Keratinocyte (primary cell): Measurements from ENCODE around the gene PNLIPRP3.

Experiments used
- EZH2 ChIP-seq: IDR thresholded peaks from one replicate; pipeline ENCODE4 v1.6.1; 2012; ENCODE audit warnings: inconsistent platforms, mild to moderate bottlenecking, low read length, moderate library complexity
- TF ChIP-seq, protein P1 (sequence below), 3 experiments: IDR thresholded peaks in 1 of 3; conservative IDR thresholded peaks in 1 of 3; optimal IDR thresholded peaks in 1 of 3; 2 replicates in 2 of 3; 3 replicates in 1 of 3; pipeline versions ENCODE3 to v1.5.1; 2011; ENCODE audit warnings: low read length in 3 of 3, mild to moderate bottlenecking in 3 of 3, moderate library complexity in 2 of 3, control low read depth in 1 of 3, inconsistent platforms in 1 of 3; ENCODE audit not compliant: insufficient read depth in 2 of 3; ENCODE audit errors: extremely low read depth in 1 of 3

- TF ChIP-seq, protein P1, sequence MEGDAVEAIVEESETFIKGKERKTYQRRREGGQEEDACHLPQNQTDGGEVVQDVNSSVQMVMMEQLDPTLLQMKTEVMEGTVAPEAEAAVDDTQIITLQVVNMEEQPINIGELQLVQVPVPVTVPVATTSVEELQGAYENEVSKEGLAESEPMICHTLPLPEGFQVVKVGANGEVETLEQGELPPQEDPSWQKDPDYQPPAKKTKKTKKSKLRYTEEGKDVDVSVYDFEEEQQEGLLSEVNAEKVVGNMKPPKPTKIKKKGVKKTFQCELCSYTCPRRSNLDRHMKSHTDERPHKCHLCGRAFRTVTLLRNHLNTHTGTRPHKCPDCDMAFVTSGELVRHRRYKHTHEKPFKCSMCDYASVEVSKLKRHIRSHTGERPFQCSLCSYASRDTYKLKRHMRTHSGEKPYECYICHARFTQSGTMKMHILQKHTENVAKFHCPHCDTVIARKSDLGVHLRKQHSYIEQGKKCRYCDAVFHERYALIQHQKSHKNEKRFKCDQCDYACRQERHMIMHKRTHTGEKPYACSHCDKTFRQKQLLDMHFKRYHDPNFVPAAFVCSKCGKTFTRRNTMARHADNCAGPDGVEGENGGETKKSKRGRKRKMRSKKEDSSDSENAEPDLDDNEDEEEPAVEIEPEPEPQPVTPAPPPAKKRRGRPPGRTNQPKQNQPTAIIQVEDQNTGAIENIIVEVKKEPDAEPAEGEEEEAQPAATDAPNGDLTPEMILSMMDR (optimal IDR thresholded peaks at IDR 0.05 in 1 of 3, IDR thresholded peaks at IDR 0.05 in 1 of 3, conservative IDR thresholded peaks at IDR 0.05 in 1 of 3; ENCODE audit: extremely low read depth in 1 of 3, insufficient read depth in 2 of 3, low read length in 3 of 3): no peak
- TF ChIP-seq EZH2: no peak
These were observed 9.5 kb downstream of the PNLIPRP3 start for GRCh38 chr10:116437076-116437692.
